HG02852 (cell line): Measurements from ENCODE around the gene SMARCC1.

Experiments
- ATAC-seq: cut with Tn5 transposase; IDR thresholded peaks from one replicate; pipeline ENCODE4 v1.9.1; 2021; ENCODE audit warnings: mild to moderate bottlenecking, moderate library complexity; ENCODE audit not compliant: unreplicated experiment

The SMARCC1 gene

DNA sequence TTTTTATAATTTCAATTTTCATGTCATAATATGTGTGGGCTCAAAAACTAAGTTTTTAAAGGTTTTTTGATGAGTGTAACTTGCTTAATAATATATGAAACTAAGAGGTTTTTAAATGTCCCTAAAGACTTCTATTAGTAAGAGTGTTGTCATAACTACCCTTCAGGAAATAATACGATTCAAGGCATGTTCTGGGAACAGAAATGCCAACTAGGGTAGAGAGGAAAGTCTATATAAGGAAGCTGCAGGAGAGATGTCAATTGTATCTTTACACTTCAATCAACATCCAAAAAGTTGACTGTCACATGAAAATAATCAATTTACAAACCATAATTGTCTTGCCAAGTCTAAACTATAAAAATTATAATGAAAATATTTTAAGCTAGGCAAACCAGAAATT is 76.3 kb downstream of the SMARCC1 start:
- no peak for ATAC-seq

DNA sequence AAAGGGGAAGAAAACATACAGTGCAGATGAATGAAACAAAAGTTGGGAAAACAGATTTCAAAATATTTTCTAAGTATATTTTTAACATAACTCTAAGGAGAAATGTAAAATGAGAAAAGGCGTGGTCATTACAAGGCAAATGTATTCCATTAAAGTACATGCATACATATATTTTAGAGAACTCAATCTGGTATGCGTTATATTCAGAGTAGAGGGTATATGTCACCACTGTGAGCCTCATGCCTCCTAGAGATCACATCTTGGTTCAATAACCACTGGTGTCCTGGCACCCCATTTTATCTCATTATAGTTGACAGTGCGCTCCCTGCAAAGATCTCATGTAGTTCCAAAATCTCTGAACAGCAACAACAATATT is 77.5 kb downstream of the SMARCC1 start:
- no peak for ATAC-seq

DNA sequence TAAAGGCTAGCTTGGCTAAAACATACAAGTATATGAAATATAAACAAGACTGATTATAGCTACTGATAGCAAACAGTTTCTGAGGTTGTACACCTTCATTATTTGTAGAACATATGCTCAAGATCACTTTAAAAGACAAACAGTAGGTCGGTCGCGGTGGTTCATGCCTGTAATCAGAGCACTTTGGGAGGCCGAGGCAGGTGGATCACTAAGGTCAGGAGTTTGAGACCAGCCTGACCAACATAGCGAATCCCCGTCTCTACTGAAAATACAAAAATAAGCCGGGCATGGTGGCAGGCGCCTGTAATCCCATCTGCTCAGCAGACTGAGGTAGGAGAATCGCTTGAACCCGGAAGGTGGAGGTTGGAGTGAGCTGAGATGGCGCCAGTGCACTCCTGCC is 80.3 kb downstream of the SMARCC1 start:
- ATAC-seq: no peak

DNA sequence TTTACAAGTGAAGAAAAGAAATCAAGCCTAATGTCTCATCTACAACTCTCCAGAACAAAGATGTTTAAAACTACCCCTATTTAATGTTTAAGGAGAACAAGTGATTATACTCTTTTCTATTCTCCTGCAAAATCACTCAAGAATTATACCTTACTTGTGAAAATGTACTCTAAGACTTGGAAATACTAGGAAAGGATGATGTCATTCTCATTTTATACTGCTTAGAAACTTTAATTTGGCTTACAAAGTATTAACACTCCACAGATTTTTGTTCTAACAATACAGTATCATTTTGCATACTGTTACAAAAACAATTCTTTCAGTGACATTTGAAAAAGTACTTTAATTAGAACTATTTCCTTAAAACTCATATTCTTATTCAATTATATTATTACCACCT is 89.5 kb downstream of the SMARCC1 start:
- ATAC-seq: no peak

DNA sequence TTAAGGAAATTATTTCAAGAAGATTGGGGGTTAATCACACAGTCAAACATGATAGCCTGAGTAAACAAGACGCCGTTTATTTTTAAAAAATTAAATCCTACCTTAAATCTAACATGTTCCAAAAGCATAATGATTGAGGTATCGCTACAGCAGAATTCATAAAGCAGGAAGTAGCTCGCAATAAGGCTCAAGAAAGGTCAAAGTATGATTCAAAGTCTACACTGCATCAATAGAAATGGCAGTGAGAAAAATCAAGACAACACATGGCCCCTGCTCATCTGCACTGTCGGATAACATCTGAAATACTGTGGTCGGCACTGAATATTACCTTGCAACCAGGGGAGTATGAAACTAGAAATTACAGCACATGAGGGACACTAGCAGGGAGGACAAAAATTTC is 93.2 kb downstream of the SMARCC1 start:
- no peak for ATAC-seq

DNA sequence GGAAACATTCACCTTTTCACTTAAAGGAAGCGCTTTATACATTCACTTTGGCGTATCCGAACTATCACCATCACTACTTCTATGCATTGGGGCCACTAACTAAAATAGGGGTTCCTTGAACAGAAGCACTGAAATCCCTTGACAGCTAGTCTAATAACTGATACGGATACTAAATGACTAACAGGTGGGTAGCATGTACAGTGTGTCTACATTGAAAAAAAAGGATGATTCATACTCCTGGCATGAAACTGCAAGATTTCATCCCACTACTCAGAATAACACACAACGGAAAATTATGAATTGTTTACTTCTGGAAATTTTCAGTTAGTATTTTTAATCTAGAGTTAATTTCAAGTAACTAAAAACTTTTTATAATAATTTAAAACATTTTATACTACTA is 96.7 kb downstream of the SMARCC1 start:
- ATAC-seq: no peak

DNA sequence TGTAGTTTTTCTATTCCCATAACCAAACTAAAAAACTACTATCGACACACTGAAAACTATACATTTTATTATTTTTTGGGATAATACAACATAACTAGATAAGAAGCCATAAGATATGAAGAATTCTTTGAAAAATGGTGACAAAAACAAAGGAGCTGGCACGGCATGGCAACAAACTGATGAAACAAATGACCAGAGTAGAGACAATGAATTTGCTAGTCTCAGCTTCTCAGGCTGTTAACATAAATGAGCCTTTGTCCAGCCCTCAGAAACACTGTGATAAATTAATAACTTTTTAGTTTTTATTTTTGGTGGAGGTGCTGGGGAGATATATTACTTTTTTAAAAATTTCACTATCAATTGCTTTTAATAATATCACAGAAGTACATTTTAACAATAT is 100.7 kb downstream of the SMARCC1 start:
- ATAC-seq: no peak

DNA sequence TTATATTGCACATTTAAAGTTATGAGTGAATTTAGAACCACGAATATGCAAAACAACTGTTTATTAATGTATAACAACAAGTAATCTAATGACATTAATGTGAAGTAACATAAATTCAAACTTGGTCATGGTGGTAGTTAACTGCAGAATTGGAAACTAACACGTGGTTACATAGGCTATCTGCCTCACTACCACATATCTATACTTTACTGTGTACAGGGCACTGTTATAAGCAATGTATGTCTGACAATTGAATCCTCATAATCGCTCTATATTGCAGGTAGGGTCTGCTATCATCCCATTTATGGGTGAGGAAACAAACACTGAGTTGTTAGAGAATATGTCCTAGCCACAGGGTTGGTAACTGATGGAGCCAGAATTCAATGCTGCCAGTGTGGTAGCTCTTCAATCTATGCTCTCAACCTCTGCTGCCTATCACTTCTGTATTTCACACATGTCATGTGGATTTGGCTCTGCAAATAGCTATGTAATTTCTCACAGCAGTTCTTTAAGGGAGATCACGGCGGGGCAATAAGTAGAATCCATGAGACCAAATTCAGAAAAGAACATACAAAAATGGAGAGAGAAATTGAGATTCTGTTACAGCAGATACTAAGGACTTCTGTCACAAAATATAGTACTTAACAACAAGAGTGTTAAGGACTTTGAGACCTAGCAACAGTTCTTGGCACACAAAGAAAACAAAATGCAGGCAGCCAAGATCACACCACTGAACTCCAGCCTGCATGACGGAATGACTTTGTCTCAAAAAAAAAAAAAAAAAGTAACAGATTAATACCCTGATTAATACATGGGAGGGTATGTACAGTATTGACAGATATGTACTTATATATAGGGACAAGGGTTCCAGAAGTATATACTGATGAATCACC is 103.0 kb downstream of the SMARCC1 start:
- no peak for ATAC-seq

DNA sequence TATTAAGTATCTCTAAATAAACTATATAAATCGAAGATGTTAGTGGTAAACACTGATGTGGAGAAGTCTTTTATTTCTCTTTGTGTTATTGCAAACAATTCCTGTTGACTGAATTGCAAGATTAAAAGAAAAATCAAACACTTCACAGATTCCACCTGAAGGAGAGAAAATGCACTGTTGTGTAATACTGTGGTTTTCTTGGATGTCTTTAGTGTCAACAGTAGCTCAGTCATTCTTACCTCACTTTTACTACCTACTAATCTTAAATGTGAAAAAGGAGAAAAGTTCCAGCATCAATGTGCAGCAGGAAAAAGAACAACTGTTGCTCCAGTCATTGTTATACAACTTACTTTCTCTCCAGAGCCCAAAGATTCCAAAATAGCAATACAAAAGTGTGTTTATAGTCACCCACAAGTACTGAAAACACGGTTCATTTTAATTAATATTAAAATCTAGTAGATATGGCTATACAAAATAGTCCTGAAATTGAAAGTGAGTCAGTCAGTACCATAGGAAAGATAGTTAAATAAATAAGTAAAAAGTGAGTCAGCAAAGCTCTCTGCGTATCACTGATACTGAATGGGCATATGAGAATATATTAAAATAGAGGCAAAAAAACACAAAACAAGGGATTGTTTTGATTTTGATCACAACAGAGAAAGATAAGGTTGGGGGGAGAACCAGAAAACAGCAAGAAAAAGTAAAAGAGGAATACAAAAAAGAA is 112.5 kb downstream of the SMARCC1 start:
- no peak for ATAC-seq

DNA sequence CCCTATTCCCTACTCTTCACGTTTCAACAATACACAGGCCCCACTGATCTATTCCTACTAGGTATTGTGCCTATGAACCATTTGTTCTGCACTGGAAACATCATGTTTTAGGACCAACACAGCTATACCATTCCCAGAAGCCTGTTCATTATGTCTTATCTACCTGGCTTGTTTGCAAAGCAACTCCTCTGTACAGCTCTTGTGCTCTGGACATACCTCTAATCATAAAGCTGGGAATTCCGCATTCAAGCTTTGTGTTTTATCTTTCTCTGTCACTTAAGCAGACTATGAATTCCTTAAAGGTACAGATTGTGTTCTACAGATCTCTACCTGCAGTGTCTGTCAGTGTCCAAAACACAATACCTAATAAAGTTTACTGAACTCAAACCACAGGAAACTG is 115.6 kb downstream of the SMARCC1 start:
- no peak for ATAC-seq

DNA sequence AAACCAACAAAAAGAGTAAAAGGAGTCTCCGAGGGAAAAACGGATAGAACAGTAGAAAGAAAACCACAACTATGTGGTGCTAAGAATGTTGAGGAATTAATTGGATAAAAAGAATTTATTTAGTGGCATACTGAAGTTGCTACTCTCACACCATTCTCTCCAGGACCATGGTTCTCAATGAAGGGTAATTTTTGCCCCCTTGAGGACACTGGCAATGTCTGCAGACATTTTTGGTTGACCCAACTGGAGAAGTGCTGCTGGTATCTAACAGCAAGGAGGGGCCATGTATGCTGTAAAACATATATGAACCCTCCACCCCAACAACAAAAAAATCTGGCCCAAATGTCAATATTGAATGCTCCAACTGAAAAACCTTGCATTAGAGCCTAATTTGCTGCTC is 117.2 kb downstream of the SMARCC1 start:
- ATAC-seq: no peak

DNA sequence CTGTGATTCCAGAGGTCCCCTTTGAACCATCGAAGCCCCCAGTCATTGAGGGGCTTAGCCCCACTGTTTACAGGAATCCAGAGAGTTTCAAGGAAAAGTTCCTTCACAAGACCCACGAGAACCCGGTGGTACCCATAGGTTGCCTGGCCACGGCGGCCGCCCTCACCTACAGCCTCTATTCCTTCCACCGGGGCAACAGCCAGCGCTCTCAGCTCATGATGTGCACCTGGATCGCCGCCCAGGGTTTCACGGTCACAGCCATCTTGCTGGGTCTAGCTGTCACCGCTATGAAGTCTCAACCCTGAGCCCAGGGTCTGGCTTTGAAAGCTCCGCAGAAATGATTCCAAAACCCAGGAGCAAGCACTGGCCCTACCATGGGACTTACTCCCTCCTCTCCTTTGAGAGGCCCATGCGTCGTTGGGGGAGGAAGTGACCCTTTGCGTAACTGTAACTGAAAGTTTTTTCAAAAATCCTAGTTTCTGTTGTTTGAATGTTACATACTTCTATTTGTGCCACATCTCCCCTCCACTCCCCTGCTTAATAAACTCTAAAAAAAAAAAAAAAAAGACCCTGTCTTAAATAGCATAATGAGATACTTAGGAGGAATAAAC is 118.0 kb downstream of the SMARCC1 start:
- no peak for ATAC-seq

DNA sequence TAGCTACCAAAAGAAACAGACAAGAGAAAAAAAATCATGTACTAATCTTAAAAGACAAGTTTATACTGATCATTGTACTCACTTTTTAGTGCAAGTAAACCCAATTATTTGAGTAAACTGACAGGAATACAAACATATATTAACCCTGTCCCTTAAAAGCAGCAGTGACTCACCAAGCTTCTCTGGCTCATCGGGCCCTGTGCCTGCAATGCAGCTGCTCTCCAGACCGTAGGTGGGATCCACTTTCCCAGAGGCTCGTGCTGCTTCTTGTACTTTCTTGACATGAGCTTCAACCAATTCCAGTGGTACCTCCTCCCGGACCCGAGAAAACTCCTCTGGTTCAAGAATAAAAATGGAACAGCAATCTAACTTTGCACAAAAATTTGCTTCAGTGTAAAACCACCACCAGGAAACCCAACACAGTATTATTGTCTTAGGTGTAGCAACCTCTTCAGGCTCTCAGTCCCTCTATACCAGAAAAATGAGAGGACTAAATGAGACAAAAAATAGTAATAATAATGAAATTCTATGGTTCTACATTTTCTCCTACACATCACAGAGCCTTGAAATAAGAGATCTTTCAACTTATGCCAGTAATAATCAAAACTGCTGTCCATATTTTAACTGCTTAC is 120.5 kb downstream of the SMARCC1 start:
- ATAC-seq: no peak

DNA sequence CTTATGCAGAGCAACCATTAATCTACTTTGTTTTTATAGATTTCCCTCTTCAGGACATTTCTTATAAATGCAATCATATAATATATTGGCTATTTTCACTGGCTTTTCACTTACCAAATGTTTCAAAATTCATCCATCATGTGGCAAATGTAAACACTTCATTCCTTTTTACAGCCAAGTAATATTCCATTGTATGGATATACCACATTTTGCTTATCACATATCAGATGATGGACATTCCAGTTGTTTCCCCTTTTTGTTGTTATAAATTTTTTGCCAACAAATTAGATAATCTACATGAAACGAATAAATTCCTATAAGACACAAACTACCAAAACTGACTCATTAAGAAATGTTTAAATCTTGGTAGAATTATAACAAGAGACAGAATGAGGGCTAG is 123.2 kb downstream of the SMARCC1 start:
- ATAC-seq: no peak

DNA sequence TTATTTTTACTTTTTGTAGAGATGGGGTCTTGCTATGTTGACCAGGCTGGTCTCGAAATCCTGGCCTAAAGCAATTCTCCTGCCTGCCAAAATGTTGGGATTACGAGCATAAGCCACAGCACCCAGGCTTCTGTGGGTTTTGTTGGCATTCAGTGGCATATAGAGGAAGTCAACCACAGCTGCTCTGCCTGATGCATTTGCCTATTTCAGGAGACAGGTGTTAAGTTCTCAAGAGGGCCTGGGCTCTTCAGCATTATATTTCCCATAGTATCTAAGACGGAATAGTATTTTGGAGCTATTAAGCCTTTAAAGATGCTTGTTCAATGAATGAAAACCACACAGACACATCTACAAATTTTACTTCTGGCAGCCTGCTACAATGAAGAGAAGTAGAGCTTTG is 129.6 kb downstream of the SMARCC1 start:
- no peak for ATAC-seq

DNA sequence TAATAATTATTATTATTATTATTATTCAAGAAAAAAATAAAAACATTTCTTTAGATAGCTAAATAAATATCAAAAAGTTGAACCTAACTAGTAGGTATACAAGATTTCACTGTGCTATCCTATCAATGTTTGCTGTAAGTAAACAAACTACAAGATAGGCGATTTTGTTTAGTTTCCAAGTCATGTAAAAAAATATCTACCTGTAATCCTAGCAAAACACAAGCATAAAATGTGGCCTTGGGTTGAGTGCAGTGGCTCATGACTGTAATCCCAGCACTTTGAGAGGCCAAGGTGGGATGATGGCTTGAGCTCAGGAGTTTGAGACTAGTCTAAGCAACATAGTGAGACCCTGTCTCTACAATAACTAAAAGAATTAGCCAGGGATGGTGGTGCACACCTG is 131.4 kb downstream of the SMARCC1 start:
- no peak for ATAC-seq

DNA sequence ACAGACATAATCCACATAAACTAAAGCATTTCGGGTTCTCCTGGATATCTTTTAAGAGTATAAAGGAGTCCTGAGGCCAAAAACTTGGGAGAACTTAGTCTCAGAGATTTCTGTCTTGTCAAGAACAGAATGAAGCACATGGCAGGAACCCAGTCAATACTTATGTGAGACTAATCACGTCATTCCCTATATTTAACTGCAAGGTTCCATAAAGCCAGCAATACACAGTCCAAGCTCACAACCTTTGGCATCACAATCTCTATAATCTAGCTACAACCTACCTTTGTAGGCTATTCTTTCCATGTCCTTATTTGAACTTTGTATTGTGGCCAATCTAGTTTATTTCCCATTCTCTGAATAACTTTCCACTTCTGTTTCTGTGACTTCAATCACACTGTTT is 134.1 kb downstream of the SMARCC1 start:
- ATAC-seq: no peak

DNA sequence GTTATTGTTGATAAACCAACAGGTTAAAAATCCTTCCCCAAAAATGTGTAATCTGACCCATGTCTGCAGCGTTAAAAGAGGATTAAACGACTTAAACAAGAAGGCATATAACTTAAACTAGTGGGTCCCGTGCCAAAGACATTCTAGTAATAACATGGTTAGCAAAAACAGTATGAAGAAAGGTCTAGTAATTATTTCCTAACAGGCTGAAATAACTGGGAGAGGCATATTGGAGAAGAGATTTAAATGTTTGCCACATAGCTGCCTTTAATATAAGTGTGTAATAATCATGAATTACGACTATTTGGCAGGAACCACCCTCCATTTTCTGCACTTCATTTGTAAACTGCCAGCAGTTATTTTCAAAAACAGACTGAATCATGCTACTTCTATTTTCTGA is 135.3 kb downstream of the SMARCC1 start:
- ATAC-seq: no peak

DNA sequence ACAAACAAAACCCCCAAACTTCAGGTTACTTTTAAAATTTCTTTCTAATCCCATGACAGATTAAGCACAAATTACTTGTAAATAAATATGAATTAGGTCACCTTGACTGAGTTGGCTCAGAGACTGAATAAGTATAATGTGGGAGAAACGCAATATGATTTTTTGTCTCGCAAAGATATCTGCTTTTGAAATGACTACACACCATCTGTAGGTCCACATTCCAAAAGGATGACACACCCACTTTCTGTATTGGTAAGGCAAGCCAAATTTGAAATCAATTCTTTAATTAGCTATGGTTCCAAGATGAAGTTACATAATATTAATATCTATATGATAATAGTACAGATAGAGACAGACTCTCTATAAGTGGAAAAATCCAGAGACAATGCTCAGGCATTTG is 136.1 kb downstream of the SMARCC1 start:
- no peak for ATAC-seq

DNA sequence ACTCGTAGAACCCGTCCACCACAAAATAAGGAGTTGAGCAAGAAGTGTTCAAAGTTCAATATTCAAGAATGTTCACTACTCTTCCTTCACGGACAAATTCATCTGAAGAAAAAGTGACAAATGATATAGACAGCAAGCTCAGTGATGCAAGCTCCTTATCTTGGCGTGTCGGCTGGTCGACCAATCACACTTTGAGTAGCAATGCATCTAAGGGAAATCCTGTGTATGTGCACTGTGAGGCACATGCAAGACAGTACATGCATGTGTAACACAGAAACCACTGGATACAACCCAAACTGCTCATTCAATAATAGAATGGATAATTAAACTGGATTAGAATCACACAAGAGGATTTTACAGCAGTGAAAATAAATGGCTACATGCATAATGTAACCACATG is 138.6 kb downstream of the SMARCC1 start:
- ATAC-seq: no peak

DNA sequence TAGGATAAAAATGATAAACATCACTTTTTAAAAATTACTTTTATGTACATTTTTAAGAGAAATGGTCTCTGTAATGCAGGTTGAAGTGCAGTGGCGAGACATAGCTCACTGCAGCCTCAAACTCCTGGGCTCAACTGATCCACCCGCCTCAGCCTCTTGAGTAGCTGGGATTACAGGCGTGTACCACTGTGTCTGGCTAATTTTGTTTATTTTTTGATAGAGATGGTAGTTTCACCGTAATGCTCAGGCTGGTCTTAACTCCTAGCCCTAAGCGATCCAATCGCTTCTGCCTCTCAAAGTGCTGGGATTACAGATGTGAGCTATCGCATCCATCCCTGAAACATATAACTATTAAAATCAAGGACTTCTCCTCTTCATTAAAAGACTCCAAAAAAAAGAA is 140.0 kb downstream of the SMARCC1 start:
- no peak for ATAC-seq

DNA sequence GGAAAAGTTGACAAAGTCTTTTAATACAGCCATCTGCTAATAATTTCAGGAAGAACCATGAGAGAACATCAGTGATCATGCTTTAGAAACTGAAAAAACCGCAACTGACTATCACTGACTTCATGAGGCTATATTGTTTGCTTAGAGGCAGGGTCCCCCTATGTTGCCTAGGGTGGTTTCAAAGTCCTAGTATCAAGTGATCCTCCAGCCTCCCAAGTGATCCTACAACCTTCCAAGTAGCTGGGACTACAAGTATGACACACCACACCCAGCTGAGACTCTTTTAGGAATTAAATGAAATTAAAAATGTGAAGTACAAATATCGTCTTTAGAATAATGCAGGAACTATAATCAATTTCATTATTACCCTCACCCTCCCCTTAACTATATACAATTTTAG is 144.8 kb downstream of the SMARCC1 start:
- no peak for ATAC-seq
